ENCODE measurements around the gene MAPK6. TPM values are rescaled to one million over a fixed set of nuclear protein-coding genes. Genes with fewer than 3 reads are reported as not detected.
"Not testable (repeated sequence)": the region's sequence is repeated elsewhere in the genome, so short reads cannot be mapped to it uniquely, and the experiment has no call there.

The MAPK6 gene
- total RNA-seq, 1 donor, result 88.9 TPM

DNA sequence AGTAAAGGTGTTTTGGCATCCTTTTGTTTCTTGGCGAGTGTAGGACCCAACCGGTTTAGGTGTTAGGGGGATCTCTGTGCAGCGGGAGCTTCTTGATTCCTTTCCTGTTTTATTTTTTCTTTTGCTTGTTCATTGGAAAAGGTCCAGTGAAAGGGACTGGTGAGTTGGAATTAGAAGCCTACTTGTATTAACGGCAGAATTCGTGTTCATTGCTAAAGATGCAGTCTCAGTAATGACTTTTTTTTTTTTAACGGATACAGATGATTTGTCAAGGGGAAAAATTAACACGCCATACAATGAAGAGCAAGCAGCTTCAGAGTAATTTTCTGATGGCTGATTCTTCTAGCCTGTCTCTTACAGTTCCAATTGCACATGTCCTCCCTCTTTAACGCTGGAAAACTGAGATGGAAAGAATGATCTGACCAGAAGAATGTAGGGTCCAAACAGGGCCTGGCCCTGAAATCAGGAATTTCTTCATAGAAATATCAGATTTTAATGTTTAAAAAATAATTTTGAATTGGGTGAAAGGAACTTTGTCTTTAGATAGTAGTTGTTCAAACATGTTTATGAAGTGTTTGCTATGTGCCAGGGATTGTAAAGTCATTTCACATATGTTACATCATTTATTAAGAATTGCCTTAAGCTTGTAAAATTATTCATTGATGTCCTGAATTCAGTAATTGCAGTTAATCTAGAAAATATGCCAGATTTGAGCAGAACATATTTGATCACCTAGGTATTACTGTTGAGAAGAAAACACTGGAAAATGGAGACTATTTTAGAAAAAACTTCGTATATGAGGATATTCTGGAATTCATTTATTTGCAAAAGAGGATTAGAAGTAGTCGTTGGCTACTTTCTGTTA is 1.4 kb downstream of the MAPK6 start:
- H3K4me1 ChIP-seq (ENCODE audit: insufficient read depth, low read length), result peaks cover 40% of the 10 kb centered on the region

DNA sequence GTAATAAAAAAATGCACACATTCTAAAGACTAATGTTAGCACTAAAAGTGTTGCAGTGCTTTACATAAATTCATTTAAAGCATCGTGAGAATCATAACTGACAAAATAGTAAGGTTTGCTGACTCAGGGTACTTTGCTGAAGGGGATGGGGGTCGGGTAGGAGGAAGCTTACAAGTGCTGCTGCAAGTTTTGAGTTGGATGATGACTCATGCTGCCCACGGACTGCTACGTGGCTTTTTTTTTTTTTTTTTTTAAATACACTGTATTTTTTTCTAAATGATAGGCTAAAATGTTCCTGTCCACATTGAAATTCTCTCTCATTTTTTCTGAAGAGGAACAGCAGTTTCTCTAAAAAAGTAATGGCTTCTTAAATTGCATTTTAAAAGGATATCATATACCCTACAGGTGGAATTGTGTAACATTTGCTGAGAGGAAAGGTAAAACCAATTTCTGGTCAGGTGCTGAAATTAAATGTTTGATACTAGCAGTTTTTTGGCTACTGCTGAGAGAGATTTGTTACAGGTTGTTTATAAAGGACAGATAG is 2.2 kb downstream of the MAPK6 start:
- Histone ChIP-seq H3K4me1 (ENCODE audit: insufficient read depth, low read length) (peaks cover 34% of the 10 kb centered on the region), H3K27me3 (ENCODE audit: insufficient read depth, low read length) (no peaks in the 10 kb centered on the region), H3K9me3 (ENCODE audit: low read depth, low read length) (no peaks in the 10 kb centered on the region), H3K4me3 (ENCODE audit: low read length) (no peak overlapping the region)

More for the DNA sequence above, 1.4 kb downstream of the MAPK6 start:
- no peaks in the 10 kb centered on the region for H3K9me3 ChIP-seq (ENCODE audit: low read depth, low read length)
- H3K27me3 ChIP-seq (ENCODE audit: insufficient read depth, low read length), result no peaks in the 10 kb centered on the region
- peak overlapping the region; percentile 78 for H3K4me3 ChIP-seq (ENCODE audit: low read length)

DNA sequence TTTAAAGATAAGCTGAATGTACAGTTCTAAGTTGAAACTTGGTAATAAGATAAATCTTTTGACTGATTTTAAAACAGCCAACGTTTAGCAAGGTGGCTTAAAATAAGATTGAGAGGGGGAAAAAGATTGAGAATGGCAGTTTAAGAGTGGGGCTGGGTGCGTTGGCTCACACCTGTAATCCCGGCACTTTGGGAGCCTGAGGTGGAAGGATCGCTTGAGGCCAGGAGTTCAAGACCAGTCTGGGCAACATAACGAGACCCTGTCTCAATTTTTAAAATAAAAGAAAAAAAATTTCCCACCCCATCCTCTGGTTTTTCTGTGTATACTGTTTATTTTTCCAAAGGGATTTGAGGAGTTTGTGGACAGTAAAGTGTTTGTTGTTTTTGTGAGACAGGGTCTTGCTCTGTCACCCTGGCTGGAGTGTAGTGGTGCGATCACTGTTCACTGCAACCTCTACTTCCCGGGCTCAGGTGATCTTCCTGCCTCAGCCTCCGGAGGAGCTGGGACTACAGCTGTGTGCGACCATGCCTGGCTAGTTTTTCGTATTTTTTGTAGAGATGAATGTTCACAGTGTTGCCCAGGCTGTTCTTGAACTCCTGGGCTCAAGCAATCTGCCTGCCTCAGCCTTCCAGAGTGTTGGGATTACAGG is 3.0 kb downstream of the MAPK6 start:
- Histone ChIP-seq H3K27me3 (ENCODE audit: insufficient read depth, low read length) (no peaks in the 10 kb centered on the region), H3K9me3 (ENCODE audit: low read depth, low read length) (no peaks in the 10 kb centered on the region), H3K4me3 (ENCODE audit: low read length) (no peak overlapping the region), H3K4me1 (ENCODE audit: insufficient read depth, low read length) (peaks cover 29% of the 10 kb centered on the region)

- Histone ChIP-seq H3K4me3 (ENCODE audit: low read length) (no peak overlapping the region), H3K9me3 (ENCODE audit: low read depth, low read length) (no peaks in the 10 kb centered on the region), H3K4me1 (ENCODE audit: insufficient read depth, low read length) (peaks cover 29% of the 10 kb centered on the region), H3K27me3 (ENCODE audit: insufficient read depth, low read length) (no peaks in the 10 kb centered on the region)
Observed at GRCh38 chr15:52023169-52023922, 4.3 kb downstream of the MAPK6 start.

GRCh38 chr15:52028431-52029093 is 9.5 kb downstream of the MAPK6 start:
- Histone ChIP-seq H3K4me1 (ENCODE audit: insufficient read depth, low read length) (peaks cover 5% of the 10 kb centered on the region), H3K4me3 (ENCODE audit: low read length) (no peak overlapping the region), H3K27me3 (ENCODE audit: insufficient read depth, low read length) (no peaks in the 10 kb centered on the region), H3K9me3 (ENCODE audit: low read depth, low read length) (no peaks in the 10 kb centered on the region)

DNA sequence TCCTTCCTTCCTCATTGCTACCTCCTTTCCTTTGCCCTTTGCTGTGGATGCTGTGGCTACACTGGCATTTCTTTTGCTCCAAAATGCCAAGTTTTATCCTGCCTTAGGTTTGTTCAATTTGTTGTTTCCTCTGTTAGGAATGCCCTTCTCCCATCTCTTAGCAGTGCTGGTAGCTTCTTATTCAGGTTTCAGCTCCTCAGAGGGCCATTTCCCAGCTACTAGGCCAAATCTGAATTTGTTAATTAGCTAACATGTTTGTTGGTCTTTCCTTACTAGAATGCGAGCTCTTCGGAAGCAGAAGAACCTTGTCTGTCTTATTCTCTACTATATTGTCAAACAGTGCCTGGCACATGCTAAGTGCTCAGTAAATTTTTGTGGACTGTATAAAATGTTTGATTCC is 11.0 kb downstream of the MAPK6 start:
- Histone ChIP-seq H3K9me3 (ENCODE audit: low read depth, low read length) (no peaks in the 10 kb centered on the region), H3K4me3 (ENCODE audit: low read length) (no peak overlapping the region), H3K27me3 (ENCODE audit: insufficient read depth, low read length) (no peaks in the 10 kb centered on the region), H3K4me1 (ENCODE audit: insufficient read depth, low read length) (peaks cover 5% of the 10 kb centered on the region)

GRCh38 chr15:52031556-52031955 is 12.5 kb downstream of the MAPK6 start:
- peaks cover 11% of the 10 kb centered on the region for H3K4me1 ChIP-seq (ENCODE audit: insufficient read depth, low read length)
- no peak overlapping the region for H3K4me3 ChIP-seq (ENCODE audit: low read length)
- no peaks in the 10 kb centered on the region for H3K27me3 ChIP-seq (ENCODE audit: insufficient read depth, low read length)

DNA sequence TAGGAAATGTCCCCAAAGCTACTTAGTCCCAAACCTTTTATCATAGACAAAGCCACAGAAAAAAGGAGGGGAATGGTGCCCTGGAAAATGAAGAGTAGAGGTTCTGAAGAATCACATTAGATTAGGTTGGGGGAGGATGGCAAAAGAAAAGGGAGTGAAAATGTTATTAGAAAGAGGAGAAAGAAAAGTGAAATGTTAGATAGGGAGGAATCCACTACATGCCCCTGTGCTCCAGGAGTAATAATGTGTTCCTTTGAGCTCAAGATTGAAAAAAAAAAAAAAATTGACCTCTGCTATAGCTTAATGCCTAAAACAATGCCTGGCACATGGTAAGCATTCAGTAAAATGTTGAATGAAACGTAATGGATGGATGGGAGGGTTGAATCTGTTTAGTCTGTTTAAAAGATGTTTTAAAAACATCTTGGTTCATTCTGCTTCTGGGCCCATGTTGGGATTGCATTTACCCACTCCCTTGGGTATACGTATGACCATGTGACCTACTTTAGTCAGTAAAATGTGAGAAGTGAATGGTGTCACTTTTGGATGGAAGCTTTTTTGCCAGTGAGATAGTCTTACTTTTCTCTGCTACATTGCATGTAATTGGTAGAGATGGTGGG is 19.0 kb downstream of the MAPK6 start:
- Histone ChIP-seq H3K9me3 (ENCODE audit: low read depth, low read length) (no peaks in the 10 kb centered on the region), H3K4me3 (ENCODE audit: low read length) (no peak overlapping the region), H3K4me1 (ENCODE audit: insufficient read depth, low read length) (peaks cover 20% of the 10 kb centered on the region), H3K27me3 (ENCODE audit: insufficient read depth, low read length) (no peaks in the 10 kb centered on the region)

More at GRCh38 chr15:52031556-52031955, 12.5 kb downstream of the MAPK6 start:
- no peaks in the 10 kb centered on the region for H3K9me3 ChIP-seq (ENCODE audit: low read depth, low read length)

DNA sequence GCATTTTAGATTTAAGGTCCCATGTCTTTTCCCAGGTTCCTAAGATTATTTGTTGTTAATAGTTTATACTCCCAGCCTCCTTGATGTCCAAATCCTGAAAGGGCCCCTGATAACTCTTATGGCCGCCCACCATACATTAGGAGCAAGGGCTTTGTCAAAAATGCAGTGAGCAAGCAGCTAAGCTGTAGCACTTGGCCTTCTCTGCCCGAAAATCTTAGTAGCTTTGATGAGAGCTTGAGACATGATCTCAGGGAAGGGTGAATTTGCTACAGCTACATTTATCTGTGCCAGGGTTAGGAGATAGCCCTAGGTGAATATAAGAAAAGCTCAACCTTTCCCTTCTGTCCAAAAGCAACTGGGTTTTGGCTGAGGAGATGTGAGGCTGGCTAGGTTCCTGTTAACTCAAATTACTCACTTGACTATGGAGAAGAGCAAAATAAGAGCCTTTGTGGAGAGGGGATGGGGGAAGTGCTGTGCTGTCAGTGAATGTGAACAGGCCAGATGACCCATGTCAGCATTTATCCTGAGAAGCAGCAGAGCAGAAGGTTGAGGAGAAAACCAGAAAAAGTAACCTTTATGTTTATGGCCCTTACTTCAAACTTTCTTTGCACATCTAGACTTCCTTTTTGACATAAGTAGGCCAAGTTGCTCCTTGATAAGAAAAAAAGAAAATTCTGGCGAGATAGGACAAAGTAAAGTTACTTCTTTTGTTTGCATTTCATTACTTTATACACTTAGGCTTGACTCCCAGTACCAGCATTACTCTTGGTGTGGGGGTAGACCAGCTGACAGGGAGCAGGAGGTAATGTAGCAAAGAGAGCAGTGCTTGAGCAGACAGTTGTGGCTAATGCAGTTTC is 21.1 kb downstream of the MAPK6 start:
- no peaks in the 10 kb centered on the region for H3K9me3 ChIP-seq (ENCODE audit: low read depth, low read length)
- peaks cover 20% of the 10 kb centered on the region for H3K4me1 ChIP-seq (ENCODE audit: insufficient read depth, low read length)
- no peak overlapping the region for H3K4me3 ChIP-seq (ENCODE audit: low read length)
- H3K27me3 ChIP-seq (ENCODE audit: insufficient read depth, low read length), result no peaks in the 10 kb centered on the region

DNA sequence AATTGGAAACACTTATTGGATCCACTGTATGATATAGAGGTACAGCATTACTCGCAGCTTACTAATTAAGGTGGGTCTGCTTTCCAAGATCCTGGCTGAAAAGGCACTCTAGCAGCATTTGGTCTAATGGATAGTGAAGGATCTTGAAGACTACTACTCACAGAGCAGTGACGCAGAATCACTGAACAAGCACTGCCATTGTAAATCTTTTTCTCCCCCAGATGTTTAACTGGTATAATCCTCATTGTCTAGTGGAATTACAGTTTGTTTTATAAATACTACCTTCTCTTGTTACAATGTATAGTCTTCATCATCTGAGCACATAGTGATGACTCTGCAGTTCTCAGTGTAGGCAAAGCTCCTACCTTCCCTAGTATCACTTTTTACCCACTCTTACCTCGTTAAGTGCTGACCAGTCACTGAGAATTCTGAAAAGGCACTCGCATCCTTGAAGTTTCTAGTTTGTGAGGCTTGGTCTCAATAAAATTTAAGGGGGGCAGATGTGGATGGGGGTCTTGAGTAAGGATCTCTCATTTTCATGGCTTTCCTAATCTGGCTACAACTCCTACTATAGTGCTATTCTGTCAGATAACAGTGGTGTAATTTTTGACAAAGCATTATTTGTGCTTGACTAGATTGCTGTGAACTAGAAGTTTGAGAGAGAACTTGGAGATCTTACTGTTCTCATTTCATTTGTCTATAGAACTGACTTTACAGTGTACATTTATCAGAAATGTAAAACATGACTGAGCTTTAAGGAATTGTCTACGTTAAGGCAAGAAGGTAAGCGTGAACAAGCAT is 23.2 kb downstream of the MAPK6 start:
- H3K27me3 ChIP-seq (ENCODE audit: insufficient read depth, low read length), result no peaks in the 10 kb centered on the region
- no peaks in the 10 kb centered on the region for H3K9me3 ChIP-seq (ENCODE audit: low read depth, low read length)
- peaks cover 27% of the 10 kb centered on the region for H3K4me1 ChIP-seq (ENCODE audit: insufficient read depth, low read length)
- H3K4me3 ChIP-seq (ENCODE audit: low read length), result no peak overlapping the region

DNA sequence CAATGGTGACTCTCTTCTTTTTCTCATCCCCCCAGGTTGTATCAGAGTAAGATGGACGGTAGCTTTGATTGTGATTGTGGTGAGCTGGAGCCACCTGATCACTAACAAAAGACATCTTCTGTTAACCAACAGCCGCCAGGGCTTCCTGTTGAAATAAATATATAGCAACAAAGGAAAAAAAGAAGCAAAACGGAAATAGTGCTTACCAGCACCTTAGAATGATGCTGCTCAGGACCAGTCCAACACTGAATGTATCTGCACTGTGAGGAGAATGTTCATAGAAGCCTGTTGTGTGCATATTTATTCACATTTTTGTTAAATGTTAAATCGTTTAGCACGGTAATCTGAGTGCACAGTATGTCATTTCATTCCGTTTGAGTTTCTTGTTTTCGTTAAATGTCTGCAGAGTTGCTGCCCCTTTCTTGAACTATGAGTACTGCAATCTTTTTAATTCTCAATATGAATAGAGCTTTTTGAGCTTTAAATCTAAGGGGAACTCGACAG is 26.8 kb downstream of the MAPK6 start:
- peaks cover 14% of the 10 kb centered on the region for H3K4me1 ChIP-seq (ENCODE audit: insufficient read depth, low read length)
- H3K27me3 ChIP-seq (ENCODE audit: insufficient read depth, low read length); H3K9me3 ChIP-seq (ENCODE audit: low read depth, low read length); H3K4me3 ChIP-seq (ENCODE audit: low read length): not testable (repeated sequence)

DNA sequence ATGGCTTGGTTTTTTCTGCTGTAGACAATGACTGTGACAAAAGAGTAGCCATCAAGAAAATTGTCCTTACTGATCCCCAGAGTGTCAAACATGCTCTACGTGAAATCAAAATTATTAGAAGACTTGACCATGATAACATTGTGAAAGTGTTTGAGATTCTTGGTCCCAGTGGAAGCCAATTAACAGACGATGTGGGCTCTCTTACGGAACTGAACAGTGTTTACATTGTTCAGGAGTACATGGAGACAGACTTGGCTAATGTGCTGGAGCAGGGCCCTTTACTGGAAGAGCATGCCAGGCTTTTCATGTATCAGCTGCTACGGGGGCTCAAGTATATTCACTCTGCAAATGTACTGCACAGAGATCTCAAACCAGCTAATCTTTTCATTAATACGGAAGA is 27.5 kb downstream of the MAPK6 start:
- not testable (repeated sequence) for H3K9me3 ChIP-seq (ENCODE audit: low read depth, low read length); H3K4me3 ChIP-seq (ENCODE audit: low read length); H3K27me3 ChIP-seq (ENCODE audit: insufficient read depth, low read length)
- peaks cover 15% of the 10 kb centered on the region for H3K4me1 ChIP-seq (ENCODE audit: insufficient read depth, low read length)

DNA sequence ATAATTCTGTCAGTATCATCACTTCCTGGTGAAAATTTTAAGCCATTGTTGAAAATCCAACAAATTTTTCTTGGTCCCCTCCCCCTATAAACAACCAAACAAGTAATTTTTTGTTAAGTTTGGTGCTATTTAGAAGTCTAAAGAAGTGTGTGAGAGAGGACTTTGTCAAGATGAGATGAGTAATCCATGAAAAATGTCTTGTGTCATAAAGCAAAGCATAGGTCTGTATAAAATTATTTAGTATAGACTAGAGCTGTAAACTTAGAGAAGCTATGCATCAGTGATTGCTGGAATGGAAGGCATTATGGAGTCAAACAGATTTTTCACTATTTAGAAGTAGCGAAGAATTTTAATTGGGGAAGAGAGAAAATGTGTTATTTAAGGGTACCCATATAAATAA is 31.4 kb downstream of the MAPK6 start:
- H3K27me3 ChIP-seq (ENCODE audit: insufficient read depth, low read length), result no peaks in the 10 kb centered on the region
- H3K9me3 ChIP-seq (ENCODE audit: low read depth, low read length), result no peaks in the 10 kb centered on the region
- H3K4me1 ChIP-seq (ENCODE audit: insufficient read depth, low read length), result peaks cover 32% of the 10 kb centered on the region
- H3K4me3 ChIP-seq (ENCODE audit: low read length), result no peak overlapping the region
